ENCODE results near the gene SF3A2.

GRCh38 chr19:2231621-2232221, 4.9 kb upstream of the SF3A2 start:
- TF ChIP-seq POLR2A (IDR thresholded peaks at IDR 0.05) = no peak
- TF ChIP-seq CTCF (IDR thresholded peaks at IDR 0.05 in 8 of 11, conservative IDR thresholded peaks at IDR 0.05 in 3 of 11) = no peak
